Neuron (in vitro differentiated cells): Measurements from ENCODE around the gene B4GALT5.

ENCODE experiments used
- H2AFZ ChIP-seq: one replicate; pipeline ENCODE4 v1.6.1; 2013; ENCODE audit warnings: low read depth, mild to moderate bottlenecking, inconsistent platforms, low read length, moderate library complexity
- H3K27me3 ChIP-seq: one replicate; pipeline ENCODE4 v1.6.1; 2013; ENCODE audit warnings: low read length; ENCODE audit not compliant: insufficient read depth
- H3K36me3 ChIP-seq: one replicate; pipeline ENCODE4 v1.6.1; 2013; ENCODE audit warnings: low read length; ENCODE audit not compliant: insufficient read depth
- H3K4me1 ChIP-seq: one replicate; pipeline ENCODE4 v1.6.1; 2013; ENCODE audit warnings: low read length; ENCODE audit not compliant: insufficient read depth
- H3K4me3 ChIP-seq: 2 replicates; pipeline ENCODE4 v1.5.1; 2013; ENCODE audit warnings: mild to moderate bottlenecking, low read length, moderate library complexity
- H3K9me3 ChIP-seq: one replicate; pipeline ENCODE4 v1.6.1; 2013; ENCODE audit warnings: low read length

Gene B4GALT5

DNA sequence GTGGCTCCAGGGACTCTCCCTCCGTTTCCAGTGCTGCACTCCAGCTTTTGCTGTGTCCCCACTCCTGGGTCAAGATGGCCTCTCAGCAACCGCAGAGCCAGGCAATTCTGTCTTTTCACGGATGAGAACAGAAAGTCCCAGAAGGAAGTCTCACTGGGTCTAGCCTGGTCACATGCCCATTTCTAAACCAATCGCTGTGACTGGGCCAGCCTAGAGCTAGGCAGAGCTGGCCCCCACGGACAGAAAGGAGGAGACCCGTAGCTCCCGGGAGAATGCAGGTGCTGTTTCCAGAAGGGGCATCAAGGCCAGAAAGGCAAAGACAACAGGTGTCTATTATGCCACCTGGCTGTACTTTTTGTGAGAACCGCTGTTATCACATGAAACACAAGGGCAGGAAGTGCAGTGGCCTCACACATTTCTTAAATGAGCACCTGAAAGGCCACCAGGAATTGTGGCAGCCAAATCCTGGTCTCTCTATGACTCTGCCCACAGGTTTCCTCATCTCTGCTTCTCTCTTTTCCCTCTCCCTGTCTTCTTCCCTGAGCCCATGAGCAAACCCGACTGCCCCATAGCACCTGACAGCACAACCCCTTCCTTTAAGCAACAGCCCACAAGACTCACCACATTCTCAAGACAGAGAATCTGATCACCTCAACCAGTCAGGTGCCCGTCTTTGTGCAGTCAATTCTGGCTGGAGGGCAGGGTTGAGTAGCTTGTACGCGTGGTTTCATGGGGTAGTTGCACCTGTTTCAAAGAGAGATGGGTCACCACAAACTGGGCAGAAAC lies 37.1 kb upstream of the B4GALT5 start:
- H3K9me3 ChIP-seq: no peaks in the 10 kb centered on the region
- H3K4me3 ChIP-seq: no peak overlapping the region
- H3K4me1 ChIP-seq: no peaks in the 10 kb centered on the region
- no peaks in the 10 kb centered on the region for H3K36me3 ChIP-seq
- H3K27me3 ChIP-seq: no peaks in the 10 kb centered on the region
- no peak overlapping the region for H2AFZ ChIP-seq

DNA sequence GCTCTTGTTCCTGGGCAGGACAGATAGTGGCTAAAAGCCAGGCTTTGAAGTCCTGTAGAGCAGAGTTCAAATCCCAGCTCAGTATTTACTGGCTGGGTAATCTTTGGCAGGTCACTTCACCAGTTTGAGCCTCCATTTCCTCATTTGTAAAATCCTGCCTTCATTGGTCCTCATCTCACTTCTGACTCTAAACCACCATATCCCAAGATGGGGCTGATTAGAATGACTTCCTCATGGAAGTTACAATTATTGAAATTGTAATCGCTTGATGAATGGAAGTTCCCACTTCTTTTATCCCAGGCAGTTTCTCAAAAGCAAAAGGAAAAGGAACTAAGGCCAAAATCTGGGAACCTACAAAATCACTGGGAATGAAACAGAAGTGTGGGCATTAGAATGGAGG lies 35.9 kb upstream of the B4GALT5 start:
- Histone ChIP-seq H3K36me3 (no peaks in the 10 kb centered on the region), H3K4me3 (no peak overlapping the region), H2AFZ (no peak overlapping the region), H3K4me1 (no peaks in the 10 kb centered on the region), H3K27me3 (no peaks in the 10 kb centered on the region), H3K9me3 (no peaks in the 10 kb centered on the region)

DNA sequence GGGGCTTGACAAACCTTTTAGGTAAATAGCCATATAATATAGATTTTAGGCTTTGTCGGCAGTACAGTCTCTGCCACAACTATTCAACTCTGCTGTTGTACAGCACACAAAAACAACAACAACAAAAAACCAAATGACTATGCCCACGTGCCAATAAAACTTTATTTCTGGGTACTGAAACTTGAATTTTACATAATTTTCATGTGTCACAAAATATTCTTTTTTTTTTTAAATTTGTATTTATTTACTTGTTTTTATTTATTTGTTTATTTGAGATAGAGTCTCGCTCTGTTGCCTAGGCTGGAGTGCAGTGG lies 34.8 kb upstream of the B4GALT5 start:
- no peaks in the 10 kb centered on the region for H3K4me1 ChIP-seq
- no peaks in the 10 kb centered on the region for H3K27me3 ChIP-seq
- H2AFZ ChIP-seq: no peak overlapping the region
- H3K36me3 ChIP-seq: no peaks in the 10 kb centered on the region
- no peak overlapping the region for H3K4me3 ChIP-seq
- no peaks in the 10 kb centered on the region for H3K9me3 ChIP-seq

DNA sequence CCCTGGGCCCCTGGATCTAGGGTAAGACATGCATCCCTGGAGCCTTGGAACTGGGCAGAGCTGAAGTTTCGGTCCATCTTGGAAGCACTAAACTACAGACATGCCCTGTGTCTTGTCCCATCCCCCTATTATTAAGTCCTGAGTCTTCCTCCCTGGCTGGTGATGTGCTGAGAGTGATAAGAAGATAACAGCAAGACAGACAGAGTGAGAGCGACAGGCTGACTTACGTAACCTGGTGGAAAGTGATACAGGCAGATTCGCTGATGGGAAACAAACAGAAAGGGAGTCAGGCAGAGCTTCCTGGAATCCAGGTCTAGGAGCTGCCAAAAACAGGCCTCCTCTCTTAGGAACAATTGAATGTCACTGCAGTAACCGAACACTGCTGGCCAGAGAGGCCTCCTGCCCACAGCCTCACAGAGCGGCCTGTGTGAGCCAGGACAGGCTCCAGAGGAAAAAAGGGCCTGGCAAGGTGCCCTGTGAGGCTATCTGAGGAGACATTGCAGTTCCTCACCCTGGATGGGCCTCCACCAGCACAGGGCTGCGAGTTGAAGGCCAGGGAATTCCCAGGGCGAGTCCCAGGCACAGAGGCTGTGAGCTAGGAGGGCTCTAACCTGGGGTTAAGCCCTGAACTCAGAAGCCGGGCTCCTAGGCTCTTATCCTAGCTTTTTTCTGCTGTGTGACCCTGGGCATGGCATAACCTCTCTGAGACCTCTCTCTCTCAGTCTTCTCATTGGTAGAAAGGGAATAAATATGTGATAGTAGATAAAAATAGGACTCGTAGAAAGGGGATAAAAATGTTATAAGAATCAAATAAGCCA lies 34.2 kb upstream of the B4GALT5 start:
- no peaks in the 10 kb centered on the region for H3K9me3 ChIP-seq
- no peaks in the 10 kb centered on the region for H3K4me1 ChIP-seq
- H3K36me3 ChIP-seq: no peaks in the 10 kb centered on the region
- no peak overlapping the region for H2AFZ ChIP-seq
- peaks cover 2% of the 10 kb centered on the region for H3K27me3 ChIP-seq
- H3K4me3 ChIP-seq: no peak overlapping the region

DNA sequence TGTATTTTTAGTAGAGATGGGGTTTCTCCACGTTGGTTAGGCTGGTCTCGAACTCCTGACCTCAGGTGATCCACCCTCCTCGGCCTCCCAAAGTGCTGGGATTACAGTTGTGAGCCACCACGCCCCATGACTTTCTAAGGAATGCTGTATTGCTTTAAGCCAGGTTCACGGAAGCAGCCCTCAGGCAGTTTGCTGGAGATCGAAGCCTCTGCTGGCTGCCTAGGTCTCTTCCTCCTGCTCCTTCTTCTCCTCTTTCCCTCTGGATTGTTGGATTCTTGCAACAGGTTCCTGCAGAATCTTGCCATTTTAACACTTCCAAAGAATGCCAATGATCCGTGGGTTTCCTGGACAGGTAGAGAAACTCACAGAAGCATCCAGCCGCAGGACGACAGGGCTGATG lies 29.3 kb upstream of the B4GALT5 start:
- H3K4me3 ChIP-seq: no peak overlapping the region
- no peaks in the 10 kb centered on the region for H3K4me1 ChIP-seq
- no peaks in the 10 kb centered on the region for H3K36me3 ChIP-seq
- peaks cover 6% of the 10 kb centered on the region for H3K27me3 ChIP-seq
- H3K9me3 ChIP-seq: no peaks in the 10 kb centered on the region
- no peak overlapping the region for H2AFZ ChIP-seq

DNA sequence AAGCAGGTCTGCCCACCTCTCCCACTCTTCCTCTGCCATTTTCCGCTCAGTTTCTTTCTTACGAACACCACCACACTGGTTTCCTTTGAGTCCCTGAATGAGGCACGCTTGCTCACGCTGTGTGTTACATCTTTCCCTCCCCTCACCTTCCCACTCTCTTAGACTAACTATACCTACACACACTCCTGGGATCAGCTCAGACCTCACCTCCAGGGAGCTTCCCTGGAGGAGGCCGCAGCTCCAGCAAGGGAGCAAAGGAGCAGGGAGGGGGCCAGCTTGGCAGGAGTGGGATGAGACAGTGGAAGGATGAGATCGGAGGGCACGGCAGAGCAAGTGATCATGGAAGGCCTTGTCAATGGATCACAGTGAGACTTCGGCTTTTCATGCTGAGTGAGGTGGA lies 28.3 kb upstream of the B4GALT5 start:
- H3K36me3 ChIP-seq: no peaks in the 10 kb centered on the region
- no peak overlapping the region for H2AFZ ChIP-seq
- H3K9me3 ChIP-seq: no peaks in the 10 kb centered on the region
- no peaks in the 10 kb centered on the region for H3K4me1 ChIP-seq
- H3K27me3 ChIP-seq: peaks cover 6% of the 10 kb centered on the region
- H3K4me3 ChIP-seq: no peak overlapping the region

DNA sequence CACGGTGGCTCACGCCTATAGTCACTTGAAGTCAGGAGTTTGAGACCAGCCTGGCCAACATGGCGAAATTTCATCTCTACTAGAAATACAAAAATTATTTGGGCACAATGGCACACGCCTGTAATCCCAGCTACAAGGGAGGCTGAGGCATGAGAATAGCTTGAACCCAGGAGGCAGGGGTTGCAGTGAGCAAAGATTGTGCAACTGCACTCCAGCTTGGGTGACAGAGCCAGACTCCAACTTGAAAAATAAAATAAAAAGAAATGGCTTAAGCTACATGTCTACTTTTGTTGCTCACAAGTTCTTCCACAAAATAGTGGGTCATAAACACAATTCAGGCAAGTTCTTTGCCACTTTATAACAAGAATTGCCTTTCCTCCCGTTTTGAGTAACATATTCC lies 27.1 kb upstream of the B4GALT5 start:
- no peaks in the 10 kb centered on the region for H3K4me1 ChIP-seq
- H3K4me3 ChIP-seq: no peak overlapping the region
- no peaks in the 10 kb centered on the region for H3K9me3 ChIP-seq
- H3K36me3 ChIP-seq: no peaks in the 10 kb centered on the region
- H2AFZ ChIP-seq: no peak overlapping the region
- H3K27me3 ChIP-seq: peaks cover 6% of the 10 kb centered on the region

DNA sequence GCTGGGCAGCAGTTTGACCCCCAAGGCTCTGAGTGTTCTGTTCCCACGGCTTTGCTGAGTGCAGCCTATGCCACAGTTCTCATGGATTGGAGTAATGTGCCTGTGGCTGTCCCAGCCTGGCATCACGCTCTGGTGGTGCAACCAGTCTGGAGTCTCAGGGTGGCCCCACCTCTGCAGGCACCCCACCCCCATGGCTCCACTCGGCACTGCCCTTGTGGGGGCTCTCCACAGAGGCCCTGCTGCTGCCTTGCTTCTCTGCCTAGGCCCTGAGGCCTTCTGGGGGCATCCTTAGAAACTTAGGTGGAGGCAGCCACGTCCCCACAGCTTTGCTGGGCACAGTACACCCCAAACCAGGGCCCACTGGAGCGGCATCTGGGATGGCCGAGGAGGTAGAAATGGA lies 25.4 kb upstream of the B4GALT5 start:
- Histone ChIP-seq H3K27me3 (peaks cover 6% of the 10 kb centered on the region), H3K4me3 (no peak overlapping the region), H3K4me1 (no peaks in the 10 kb centered on the region), H3K36me3 (no peaks in the 10 kb centered on the region), H3K9me3 (no peaks in the 10 kb centered on the region), H2AFZ (no peak overlapping the region)

DNA sequence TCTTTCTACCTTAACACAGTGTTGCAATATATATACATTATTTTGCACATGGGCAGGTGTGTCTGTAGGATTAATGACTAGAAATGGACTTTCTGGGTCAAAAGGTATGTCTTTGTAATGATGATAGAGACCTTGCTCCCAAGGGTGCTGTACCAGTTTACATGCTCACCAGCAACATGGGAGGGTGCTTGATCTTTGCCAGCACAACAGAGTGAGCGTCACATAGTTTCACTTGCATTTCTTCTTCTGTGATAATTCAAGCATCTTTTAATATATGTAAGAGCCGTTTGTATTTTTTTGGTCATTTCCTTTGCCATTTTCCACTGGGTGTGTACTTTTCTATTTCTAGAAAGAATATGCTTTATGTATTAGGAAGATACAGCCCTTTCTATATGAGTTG lies 23.6 kb upstream of the B4GALT5 start:
- no peaks in the 10 kb centered on the region for H3K9me3 ChIP-seq

DNA sequence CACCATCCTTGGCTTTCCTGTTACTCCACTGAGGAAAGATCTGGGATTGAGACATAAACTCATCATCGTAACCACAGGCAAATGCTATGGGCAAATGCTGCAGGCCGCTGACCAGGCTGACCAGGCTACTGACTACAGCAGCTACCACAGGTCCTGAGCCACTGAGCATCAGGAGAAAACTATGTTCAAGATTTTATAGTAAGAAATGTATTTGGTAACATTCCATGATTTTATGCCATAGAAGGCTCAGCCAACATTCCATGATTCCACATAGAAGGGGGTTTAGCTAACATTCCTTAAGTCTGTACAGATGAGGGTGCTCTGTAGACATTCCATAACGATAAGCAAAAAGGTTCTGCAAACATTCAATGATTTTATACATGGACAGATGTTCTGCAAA lies 16.1 kb upstream of the B4GALT5 start:
- Histone ChIP-seq H3K4me1 (no peaks in the 10 kb centered on the region), H3K4me3 (no peak overlapping the region), H3K36me3 (no peaks in the 10 kb centered on the region), H2AFZ (no peak overlapping the region), H3K27me3 (no peaks in the 10 kb centered on the region), H3K9me3 (peaks cover 3% of the 10 kb centered on the region)

More for the DNA sequence above, 23.6 kb upstream of the B4GALT5 start:
- Histone ChIP-seq H2AFZ (no peak overlapping the region), H3K4me1 (no peaks in the 10 kb centered on the region), H3K36me3 (no peaks in the 10 kb centered on the region), H3K27me3 (peaks cover 4% of the 10 kb centered on the region), H3K4me3 (no peak overlapping the region)

DNA sequence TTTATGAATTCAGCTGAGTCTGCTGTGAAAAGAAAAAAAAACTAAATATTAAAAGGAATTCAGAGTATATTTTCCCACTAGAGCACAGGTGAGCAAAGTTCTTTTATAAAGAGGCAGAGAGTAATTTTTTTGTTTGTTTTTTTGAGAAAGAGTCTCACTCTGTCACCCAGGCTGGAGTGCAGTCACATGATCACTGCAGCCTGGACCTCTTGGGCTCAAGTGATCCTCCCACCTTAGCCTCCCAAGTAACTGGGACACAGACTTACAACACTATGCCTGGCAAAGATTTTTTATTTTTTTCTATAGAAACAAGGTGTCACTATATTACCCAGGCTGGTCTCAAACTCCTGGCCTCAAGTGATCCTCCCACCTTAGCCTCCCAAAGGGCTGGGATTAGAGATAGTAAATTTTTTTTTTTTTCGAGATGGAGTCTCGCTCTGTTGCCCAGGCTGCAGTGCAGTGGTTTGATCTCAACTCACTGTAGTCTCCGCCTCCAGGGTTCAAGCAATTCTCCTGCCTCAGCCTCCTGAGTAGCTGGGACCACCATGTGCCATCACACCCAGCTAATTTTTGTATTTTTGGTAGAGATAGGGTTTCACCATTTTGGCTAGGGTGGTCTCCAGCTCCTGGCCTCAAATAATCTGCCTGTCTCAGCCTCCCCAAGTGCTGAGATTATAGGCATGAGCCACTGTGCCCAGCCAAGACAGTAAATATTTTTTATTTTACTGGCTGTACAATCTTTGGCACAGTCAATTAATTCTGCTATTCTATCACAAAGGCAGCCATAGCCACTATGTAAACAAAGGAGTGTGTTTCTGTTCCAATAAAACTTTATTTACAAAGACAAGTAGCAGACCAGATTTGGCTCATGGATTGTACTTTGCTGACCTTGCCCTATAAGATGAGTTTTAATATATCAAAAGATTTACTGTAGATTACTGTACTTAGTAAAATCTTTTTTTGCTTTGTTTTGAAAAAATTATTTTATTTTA lies 14.5 kb upstream of the B4GALT5 start:
- Histone ChIP-seq H3K27me3 (no peaks in the 10 kb centered on the region), H2AFZ (no peak overlapping the region), H3K9me3 (peaks cover 3% of the 10 kb centered on the region)

DNA sequence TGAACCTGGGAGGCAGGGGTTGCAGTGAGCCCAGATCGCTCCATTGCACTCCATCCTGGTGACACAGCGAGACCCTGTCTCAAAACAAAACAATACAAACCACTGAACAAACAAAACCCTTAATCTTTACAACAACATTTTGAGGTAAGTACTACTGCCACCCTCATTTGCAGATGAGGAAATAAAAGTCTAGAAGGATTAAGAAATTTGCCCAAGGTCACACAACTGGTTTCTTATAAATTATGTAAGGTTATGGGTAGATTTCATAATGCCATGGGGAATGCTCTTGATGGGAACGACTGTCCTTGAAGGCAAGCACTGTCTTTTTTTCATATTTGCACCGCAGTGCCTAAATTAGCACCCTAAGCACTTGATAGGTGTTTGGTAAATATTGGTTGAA lies 13.8 kb upstream of the B4GALT5 start:
- H3K4me3 ChIP-seq: no peak overlapping the region

More for the DNA sequence above, 14.5 kb upstream of the B4GALT5 start:
- H3K4me1 ChIP-seq: no peaks in the 10 kb centered on the region
- H3K4me3 ChIP-seq: no peak overlapping the region
- no peaks in the 10 kb centered on the region for H3K36me3 ChIP-seq

DNA sequence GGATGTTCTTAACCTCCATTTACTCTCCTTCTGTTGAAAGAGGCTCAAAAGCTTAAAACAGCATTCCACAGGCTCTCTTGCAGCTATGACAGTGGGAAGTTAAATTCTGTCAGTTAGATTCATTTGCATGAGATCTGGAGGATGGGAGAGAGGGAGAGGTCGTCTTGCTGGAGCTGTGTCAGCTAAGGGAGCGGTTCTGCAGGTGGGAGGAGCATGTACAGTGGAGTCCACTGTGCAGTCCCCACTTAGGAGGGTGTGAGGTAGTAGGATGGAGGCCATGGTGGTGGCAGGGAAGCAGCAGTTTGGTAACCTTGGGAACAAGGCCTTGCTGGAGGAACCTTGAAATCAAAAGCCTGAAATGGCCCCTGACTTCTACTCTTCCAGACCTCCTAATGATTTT lies 12.0 kb upstream of the B4GALT5 start:
- Histone ChIP-seq H3K4me1 (no peaks in the 10 kb centered on the region), H3K4me3 (no peak overlapping the region), H3K36me3 (no peaks in the 10 kb centered on the region), H3K9me3 (peaks cover 3% of the 10 kb centered on the region), H3K27me3 (no peaks in the 10 kb centered on the region), H2AFZ (no peak overlapping the region)

More for the DNA sequence above, 13.8 kb upstream of the B4GALT5 start:
- peaks cover 3% of the 10 kb centered on the region for H3K9me3 ChIP-seq
- no peaks in the 10 kb centered on the region for H3K36me3 ChIP-seq
- no peaks in the 10 kb centered on the region for H3K4me1 ChIP-seq
- H3K27me3 ChIP-seq: no peaks in the 10 kb centered on the region
- no peak overlapping the region for H2AFZ ChIP-seq
